Activated CD4-positive, alpha-beta T cell treated with anti-CD3 and anti-CD28 coated beads, Interleukin-2, amount 10 ng/mL, durations not matched to agents 7 days and 5 days (primary cell): Measurements from ENCODE around the gene PKN2. TPM values are rescaled to one million over a fixed set of nuclear protein-coding genes. Genes with fewer than 3 reads are reported as not detected.

ENCODE experiments used
- CTCF ChIA-PET: fragments of 350-600 bp; sonication (Branson Sonifier 250); formaldehyde crosslinking; loops from one replicate; lab custom pipeline; 2021; ENCODE audit warnings: antibody characterized with exemption; lab: Charles Lee
- POLR2A ChIA-PET: fragments of 350-600 bp; sonication (Branson Sonifier 250); formaldehyde crosslinking; loops from one replicate; lab custom pipeline; 2021; ENCODE audit warnings: antibody characterized with exemption; lab: Charles Lee
- DNase-seq: peaks from one replicate; pipeline ENCODE4 v3.0.0-alpha.2; 2020
- H3K27ac Mint-ChIP-seq: one replicate; pipeline ENCODE4 v1.8.0; 2021; ENCODE audit warnings: mild to moderate bottlenecking, moderate library complexity, mixed read lengths
- H3K27me3 Mint-ChIP-seq: one replicate; pipeline ENCODE4 v1.8.0; 2021; ENCODE audit warnings: mixed read lengths
- H3K36me3 Mint-ChIP-seq: one replicate; pipeline ENCODE4 v1.8.0; 2021; ENCODE audit warnings: low read depth, mixed read lengths
- H3K4me1 Mint-ChIP-seq: one replicate; pipeline ENCODE4 v1.8.0; 2021; ENCODE audit warnings: mixed read lengths
- H3K4me3 Mint-ChIP-seq: one replicate; pipeline ENCODE4 v1.8.0; 2021; ENCODE audit warnings: mild to moderate bottlenecking, moderate library complexity, mixed read lengths
- H3K9me3 Mint-ChIP-seq: one replicate; pipeline ENCODE4 v1.8.0; 2021; ENCODE audit warnings: mixed read lengths
- total RNA-seq, 2 experiments: library from RNA; stranded (reverse); gene quantifications; one replicate each; pipeline ENCODE4 v1.2.3, GENCODE V29; 2021

The PKN2 gene
- total RNA-seq, 2 experiments from 2014 or later = 26.6 to 30.7 TPM

DNA sequence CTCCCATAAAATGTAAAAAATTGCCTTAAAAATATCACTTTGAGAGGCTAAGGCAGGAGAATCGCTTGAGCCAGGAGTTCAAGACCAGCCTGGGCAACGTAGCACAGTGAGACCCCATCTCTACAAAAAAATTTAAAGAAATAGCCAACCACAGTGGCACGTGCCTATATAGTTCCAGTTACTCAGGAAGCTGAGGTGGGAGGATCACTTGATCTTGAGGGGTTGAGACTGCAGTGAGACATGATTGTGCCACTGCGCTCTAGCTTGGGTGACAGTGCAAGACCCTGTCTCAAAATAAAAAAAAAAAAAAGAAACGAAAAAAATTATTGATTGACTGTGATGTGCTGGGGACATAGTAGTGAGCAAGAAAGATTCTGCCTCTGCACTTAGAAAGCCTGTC is 38.4 kb downstream of the PKN2 start:
- peaks cover 7% of the 10 kb centered on the region for H3K4me1 Mint-ChIP-seq
- POLR2A ChIA-PET = no interaction called here

GRCh38 chr1:88726697-88727096 is 42.6 kb downstream of the PKN2 start:
- H3K4me3 Mint-ChIP-seq = no peak overlapping the region
- no peak overlapping the region for H3K27ac Mint-ChIP-seq
- no peaks in the 10 kb centered on the region for H3K27me3 Mint-ChIP-seq
- CTCF ChIA-PET = no interaction called here
- no peak for DNase-seq
- H3K9me3 Mint-ChIP-seq = no peaks in the 10 kb centered on the region
- peaks cover 17% of the 10 kb centered on the region for H3K36me3 Mint-ChIP-seq
- peaks cover 10% of the 10 kb centered on the region for H3K4me1 Mint-ChIP-seq
- POLR2A ChIA-PET = no interaction called here

More for the DNA sequence above, 38.4 kb downstream of the PKN2 start:
- Mint-ChIP-seq H3K36me3 (peaks cover 5% of the 10 kb centered on the region), H3K27me3 (no peaks in the 10 kb centered on the region), H3K27ac (no peak overlapping the region), H3K4me3 (no peak overlapping the region), H3K9me3 (no peaks in the 10 kb centered on the region)
- CTCF ChIA-PET = no interaction called here
- DNase-seq = no peak

- DNase-seq = no peak
- CTCF ChIA-PET = no interaction called here
- H3K4me3 Mint-ChIP-seq = no peak overlapping the region
- no peaks in the 10 kb centered on the region for H3K27me3 Mint-ChIP-seq
- H3K27ac Mint-ChIP-seq = no peak overlapping the region
- peaks cover 9% of the 10 kb centered on the region for H3K4me1 Mint-ChIP-seq
- no peaks in the 10 kb centered on the region for H3K9me3 Mint-ChIP-seq
- peaks cover 17% of the 10 kb centered on the region for H3K36me3 Mint-ChIP-seq
- POLR2A ChIA-PET = no interaction called here
Measured at GRCh38 chr1:88727205-88727604, 43.1 kb downstream of the PKN2 start.

- POLR2A ChIA-PET = interaction anchor here (0.5 to 0.6 kb wide), 2 partner anchors 9 to 58 kb away, joined by 3 read pairs; no protein-coding TSS in a partner anchor
Measured at GRCh38 chr1:88729297-88729696, 45.2 kb downstream of the PKN2 start.

DNA sequence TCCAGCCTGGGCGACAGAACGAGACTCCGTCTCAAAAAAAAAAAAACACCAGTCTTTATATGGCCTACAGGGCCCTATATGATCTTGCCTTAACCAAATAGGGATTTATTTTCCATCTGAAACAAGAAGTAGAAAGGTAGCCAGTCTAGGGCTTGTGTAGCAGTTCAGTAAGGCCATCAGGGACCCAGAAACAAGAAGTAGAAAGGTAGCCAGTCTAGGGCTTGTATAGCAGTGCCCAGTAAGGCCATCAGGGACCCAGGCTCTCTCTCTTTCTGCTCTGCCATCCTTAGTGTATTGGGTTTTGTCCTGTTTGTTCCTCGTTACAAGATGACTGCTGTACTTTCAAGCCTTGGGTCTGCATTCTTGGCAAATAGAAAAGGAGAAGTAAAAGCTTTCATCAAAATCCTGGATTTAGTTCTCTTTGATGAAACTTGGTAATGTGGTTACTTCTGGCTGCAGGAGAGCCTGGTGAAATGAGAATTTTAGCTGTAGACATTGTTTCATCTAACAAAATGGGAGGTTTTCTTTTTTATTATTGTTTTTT is 46.1 kb downstream of the PKN2 start:
- no peak overlapping the region for H3K4me3 Mint-ChIP-seq
- H3K9me3 Mint-ChIP-seq = peaks cover 4% of the 10 kb centered on the region
- DNase-seq = no peak
- H3K27me3 Mint-ChIP-seq = no peaks in the 10 kb centered on the region
- peaks cover 24% of the 10 kb centered on the region for H3K36me3 Mint-ChIP-seq
- ChIA-PET CTCF (no interaction called here), POLR2A (interaction anchor here (0.5 kb wide), 1 partner anchor 10 kb away, joined by 3 read pairs; no protein-coding TSS in a partner anchor)
- no peak overlapping the region for H3K27ac Mint-ChIP-seq
- H3K4me1 Mint-ChIP-seq = peaks cover 6% of the 10 kb centered on the region

More at GRCh38 chr1:88729297-88729696, 45.2 kb downstream of the PKN2 start:
- CTCF ChIA-PET = interaction anchor here (0.6 kb wide), 1 partner anchor 1523 kb away, joined by 3 read pairs; no protein-coding TSS in a partner anchor
- no peaks in the 10 kb centered on the region for H3K27me3 Mint-ChIP-seq
- peaks cover 3% of the 10 kb centered on the region for H3K4me1 Mint-ChIP-seq
- H3K36me3 Mint-ChIP-seq = peaks cover 20% of the 10 kb centered on the region
- no peak overlapping the region for H3K4me3 Mint-ChIP-seq
- no peak overlapping the region for H3K27ac Mint-ChIP-seq
- no peak for DNase-seq
- peaks cover 2% of the 10 kb centered on the region for H3K9me3 Mint-ChIP-seq

GRCh38 chr1:88730995-88731394 is 46.9 kb downstream of the PKN2 start:
- no peak overlapping the region for H3K4me3 Mint-ChIP-seq

DNA sequence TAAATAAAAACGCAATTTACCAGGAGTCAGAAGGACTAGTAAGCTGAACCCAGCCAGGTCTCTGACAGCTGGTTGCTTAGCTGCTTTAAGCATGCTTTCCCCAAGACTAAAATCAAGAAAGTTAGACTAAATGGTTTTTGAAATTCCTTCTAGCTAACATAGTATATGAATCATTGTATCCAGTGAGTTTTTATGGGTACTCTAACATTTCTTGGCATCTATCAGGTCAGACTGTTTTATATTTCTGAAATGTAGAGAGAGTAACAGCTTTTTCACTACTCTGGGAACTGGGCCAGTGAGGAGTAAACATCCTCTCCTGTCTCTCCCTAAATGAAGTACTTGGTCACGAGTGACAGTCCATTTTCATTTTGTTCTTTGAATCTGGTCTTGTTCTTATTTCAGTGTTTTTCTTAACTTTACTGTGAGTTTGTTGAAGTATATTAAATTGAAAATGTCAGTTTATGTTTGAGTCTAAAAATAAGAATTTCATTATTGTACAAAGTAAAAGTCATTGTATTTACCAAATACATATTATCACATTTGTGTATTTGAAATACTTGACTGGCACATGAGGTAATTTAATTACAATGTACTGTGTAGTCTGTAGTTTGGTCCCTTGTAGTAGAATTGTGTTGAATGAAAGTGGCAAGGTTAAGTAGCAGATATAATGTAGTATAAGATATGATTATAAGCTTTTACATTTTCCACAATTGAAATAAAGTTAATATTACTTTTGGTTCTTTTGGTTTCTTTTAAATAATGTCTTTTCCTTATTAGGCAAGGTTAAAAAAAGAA is 47.6 kb downstream of the PKN2 start:
- POLR2A ChIA-PET = interaction anchor here (0.6 kb wide), 1 partner anchor 10 kb away, joined by 4 read pairs; no protein-coding TSS in a partner anchor

More at GRCh38 chr1:88730995-88731394, 46.9 kb downstream of the PKN2 start:
- Mint-ChIP-seq H3K4me1 (peaks cover 6% of the 10 kb centered on the region), H3K27ac (no peak overlapping the region), H3K27me3 (no peaks in the 10 kb centered on the region), H3K9me3 (peaks cover 11% of the 10 kb centered on the region), H3K36me3 (peaks cover 29% of the 10 kb centered on the region)
- no peak for DNase-seq
- POLR2A ChIA-PET = interaction anchor here (0.6 kb wide), 1 partner anchor 9 kb away, joined by 4 read pairs; no protein-coding TSS in a partner anchor
- CTCF ChIA-PET = interaction anchor here (0.6 to 0.9 kb wide), 2 partner anchors 14 to 26 kb away, joined by 3 read pairs; no protein-coding TSS in a partner anchor

GRCh38 chr1:88735382-88735781 is 51.3 kb downstream of the PKN2 start:
- POLR2A ChIA-PET = no interaction called here
- Mint-ChIP-seq H3K4me3 (no peak overlapping the region), H3K27ac (no peak overlapping the region), H3K4me1 (peaks cover 12% of the 10 kb centered on the region), H3K27me3 (no peaks in the 10 kb centered on the region), H3K36me3 (peaks cover 19% of the 10 kb centered on the region), H3K9me3 (peaks cover 12% of the 10 kb centered on the region)
- CTCF ChIA-PET = interaction anchor here (0.6 to 1.6 kb wide), 2 partner anchors 10 to 187 kb away, joined by 3 read pairs; no protein-coding TSS in a partner anchor
- DNase-seq = no peak

More for the DNA sequence above, 47.6 kb downstream of the PKN2 start:
- Mint-ChIP-seq H3K4me3 (no peak overlapping the region), H3K36me3 (peaks cover 33% of the 10 kb centered on the region), H3K4me1 (peaks cover 6% of the 10 kb centered on the region), H3K27ac (no peak overlapping the region), H3K9me3 (peaks cover 12% of the 10 kb centered on the region), H3K27me3 (no peaks in the 10 kb centered on the region)
- CTCF ChIA-PET = interaction anchor here (0.9 kb wide), 1 partner anchor 13 kb away, joined by 3 read pairs; no protein-coding TSS in a partner anchor
- no peak for DNase-seq

- H3K27ac Mint-ChIP-seq = no peak overlapping the region
- DNase-seq = no peak
- peaks cover 12% of the 10 kb centered on the region for H3K9me3 Mint-ChIP-seq
- peaks cover 19% of the 10 kb centered on the region for H3K36me3 Mint-ChIP-seq
- ChIA-PET POLR2A (no interaction called here), CTCF (interaction anchor here (0.6 to 1.6 kb wide), 2 partner anchors 10 to 186 kb away, joined by 3 read pairs; no protein-coding TSS in a partner anchor)
- H3K4me3 Mint-ChIP-seq = no peak overlapping the region
- H3K27me3 Mint-ChIP-seq = no peaks in the 10 kb centered on the region
- H3K4me1 Mint-ChIP-seq = peaks cover 12% of the 10 kb centered on the region
Measured at GRCh38 chr1:88735909-88736308, 51.8 kb downstream of the PKN2 start.

DNA sequence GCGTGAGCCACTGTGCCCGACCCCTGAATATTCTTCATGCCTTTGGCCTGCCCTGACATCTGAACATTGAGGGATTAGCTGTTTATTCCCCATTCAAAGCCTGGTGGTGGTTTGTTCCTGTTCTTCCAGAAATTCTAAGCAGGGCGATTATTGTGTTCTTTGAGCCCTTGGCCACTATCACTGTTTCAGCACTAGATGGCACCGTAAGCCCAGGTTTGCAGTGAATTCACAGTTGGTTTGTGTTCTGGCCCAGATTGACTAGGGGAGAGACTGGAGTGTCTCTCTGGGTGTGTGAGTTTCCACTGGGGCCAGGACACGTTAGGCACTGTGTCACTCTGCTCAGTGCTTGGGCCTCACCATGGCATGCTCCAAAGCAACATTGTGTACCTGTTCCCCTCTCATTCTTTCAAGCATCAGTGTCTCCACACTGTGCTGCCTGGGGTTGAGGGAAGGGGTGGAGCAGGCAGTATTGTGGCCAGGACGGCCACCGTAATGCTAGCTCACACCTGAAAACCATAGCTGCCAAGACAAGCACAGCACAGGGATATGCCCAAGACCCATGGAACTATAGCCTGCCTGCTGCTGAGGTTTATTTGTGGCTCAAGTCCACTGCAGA is 52.7 kb downstream of the PKN2 start:
- H3K27ac Mint-ChIP-seq = no peak overlapping the region
- ChIA-PET CTCF (interaction anchor here (0.5 to 1.6 kb wide), 2 partner anchors 9 to 13 kb away, joined by 3 read pairs; no protein-coding TSS in a partner anchor), POLR2A (no interaction called here)
- H3K9me3 Mint-ChIP-seq = peaks cover 12% of the 10 kb centered on the region
- H3K36me3 Mint-ChIP-seq = peaks cover 19% of the 10 kb centered on the region
- H3K4me3 Mint-ChIP-seq = no peak overlapping the region
- H3K4me1 Mint-ChIP-seq = peaks cover 9% of the 10 kb centered on the region
- no peaks in the 10 kb centered on the region for H3K27me3 Mint-ChIP-seq
- DNase-seq = peak; percentile 52

DNA sequence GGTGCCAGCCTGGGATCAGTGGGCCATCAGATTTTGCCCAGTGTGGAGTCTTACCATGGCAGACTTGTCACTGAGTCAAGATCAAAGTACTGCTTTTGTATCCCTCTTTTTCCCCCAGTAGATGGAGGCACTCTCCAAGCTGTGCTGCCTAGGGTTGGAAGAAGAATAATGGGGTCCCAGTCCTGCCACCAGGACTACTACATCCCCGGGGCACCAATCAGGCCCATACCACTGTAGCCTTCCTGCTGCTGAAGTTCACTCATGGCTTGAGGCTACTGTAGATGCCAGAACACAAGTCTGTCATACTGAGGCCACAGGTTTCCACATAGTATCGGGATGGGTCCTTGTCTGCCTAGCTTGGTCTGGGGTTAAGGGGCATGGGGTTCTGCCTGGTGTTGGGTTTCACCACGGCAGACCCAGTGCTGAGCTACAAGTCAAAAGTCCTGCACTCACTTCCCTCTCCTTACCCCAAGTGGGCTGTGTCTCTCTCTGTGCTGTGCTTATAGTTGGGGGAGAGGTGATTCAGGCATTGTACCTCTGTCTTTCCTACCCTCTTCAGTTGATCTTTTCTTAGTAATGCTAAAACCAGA is 53.4 kb downstream of the PKN2 start:
- Mint-ChIP-seq H3K9me3 (peaks cover 12% of the 10 kb centered on the region), H3K4me3 (no peak overlapping the region), H3K36me3 (peaks cover 21% of the 10 kb centered on the region), H3K27me3 (no peaks in the 10 kb centered on the region), H3K4me1 (peaks cover 9% of the 10 kb centered on the region), H3K27ac (no peak overlapping the region)
- ChIA-PET POLR2A (no interaction called here), CTCF (no interaction called here)
- DNase-seq = no peak

GRCh38 chr1:88740784-88741183 is 56.7 kb downstream of the PKN2 start:
- Mint-ChIP-seq H3K4me1 (peaks cover 11% of the 10 kb centered on the region), H3K27ac (no peak overlapping the region), H3K36me3 (peaks cover 24% of the 10 kb centered on the region), H3K27me3 (no peaks in the 10 kb centered on the region), H3K9me3 (peaks cover 3% of the 10 kb centered on the region), H3K4me3 (no peak overlapping the region)
- DNase-seq = no peak
- ChIA-PET POLR2A (no interaction called here), CTCF (interaction anchor here (0.6 kb wide), 1 partner anchor 51 kb away, joined by 3 read pairs; no protein-coding TSS in a partner anchor)
